Endothelial cell of umbilical vein (primary cell): ENCODE results near the gene HSP90B1.

Source experiments
- EZH2 ChIP-seq: IDR thresholded peaks from 2 replicates; pipeline ENCODE4 v1.6.1; 2012; ENCODE audit warnings: borderline replicate concordance, low read depth, mild to moderate bottlenecking, moderate library complexity, low read length, inconsistent platforms; ENCODE audit not compliant: severe bottlenecking
- MAX ChIP-seq: IDR thresholded peaks from 2 replicates; pipeline ENCODE4 v1.6.1; 2011; ENCODE audit not compliant: insufficient read depth, insufficient read length
- MYC ChIP-seq: IDR thresholded peaks from one replicate; pipeline ENCODE4 v1.6.1; 2011; ENCODE audit warnings: mild to moderate bottlenecking, low read depth, low read length
- POLR2A ChIP-seq: IDR thresholded peaks from 2 replicates; pipeline ENCODE4 v1.6.1; 2012; ENCODE audit warnings: low read depth, mild to moderate bottlenecking, control low read depth, low read length
- POLR2AphosphoS5 ChIP-seq: IDR thresholded peaks from 2 replicates; pipeline ENCODE4 v1.6.1; 2012; ENCODE audit warnings: low read depth, mild to moderate bottlenecking, control low read depth, low read length, moderate library complexity; ENCODE audit not compliant: insufficient read depth
- TF ChIP-seq, protein P1 (sequence below), 2 donors: IDR thresholded peaks; 1 replicate in 1 of 2; 2 replicates in 1 of 2; pipeline ENCODE4 v1.5.1; 2011; ENCODE audit warnings: low read length in 2 of 2, mild to moderate bottlenecking in 2 of 2, moderate library complexity in 2 of 2, control low read depth in 1 of 2, inconsistent platforms in 1 of 2, low read depth in 1 of 2; ENCODE audit not compliant: insufficient read depth in 1 of 2; ENCODE audit errors: extremely low read depth in 1 of 2

DNA sequence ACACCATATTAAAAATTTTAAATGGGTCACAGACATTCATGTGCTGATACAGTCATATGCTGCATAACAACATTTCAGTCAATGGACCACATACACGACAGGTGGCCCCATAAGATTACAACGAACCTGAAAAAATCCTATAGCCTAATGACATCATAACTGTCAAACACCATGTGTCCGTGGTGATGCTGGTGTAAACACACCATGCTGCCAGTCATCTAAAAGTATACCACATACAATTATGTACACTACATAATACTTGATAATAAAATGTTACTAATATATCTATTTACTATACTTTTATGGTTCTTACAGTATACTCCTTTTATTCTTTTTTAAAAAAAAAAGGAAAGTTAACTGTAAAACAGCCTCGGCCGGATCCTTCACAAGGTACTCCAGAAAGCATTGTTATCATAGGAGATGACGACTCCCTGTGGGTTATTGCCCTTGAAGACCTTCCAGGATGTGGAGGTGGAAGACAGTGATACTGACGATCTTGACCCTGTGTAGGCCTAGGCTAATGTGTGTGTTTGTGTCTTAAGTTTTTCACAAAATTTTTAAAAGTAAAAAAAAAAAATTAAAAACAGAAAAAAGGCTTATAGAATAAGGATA, 30.5 kb downstream of the HSP90B1 start:
- TF ChIP-seq MAX (no peak), POLR2A (no peak), EZH2 (no peak), POLR2AphosphoS5 (no peak), MYC (no peak)
- TF ChIP-seq, protein P1, sequence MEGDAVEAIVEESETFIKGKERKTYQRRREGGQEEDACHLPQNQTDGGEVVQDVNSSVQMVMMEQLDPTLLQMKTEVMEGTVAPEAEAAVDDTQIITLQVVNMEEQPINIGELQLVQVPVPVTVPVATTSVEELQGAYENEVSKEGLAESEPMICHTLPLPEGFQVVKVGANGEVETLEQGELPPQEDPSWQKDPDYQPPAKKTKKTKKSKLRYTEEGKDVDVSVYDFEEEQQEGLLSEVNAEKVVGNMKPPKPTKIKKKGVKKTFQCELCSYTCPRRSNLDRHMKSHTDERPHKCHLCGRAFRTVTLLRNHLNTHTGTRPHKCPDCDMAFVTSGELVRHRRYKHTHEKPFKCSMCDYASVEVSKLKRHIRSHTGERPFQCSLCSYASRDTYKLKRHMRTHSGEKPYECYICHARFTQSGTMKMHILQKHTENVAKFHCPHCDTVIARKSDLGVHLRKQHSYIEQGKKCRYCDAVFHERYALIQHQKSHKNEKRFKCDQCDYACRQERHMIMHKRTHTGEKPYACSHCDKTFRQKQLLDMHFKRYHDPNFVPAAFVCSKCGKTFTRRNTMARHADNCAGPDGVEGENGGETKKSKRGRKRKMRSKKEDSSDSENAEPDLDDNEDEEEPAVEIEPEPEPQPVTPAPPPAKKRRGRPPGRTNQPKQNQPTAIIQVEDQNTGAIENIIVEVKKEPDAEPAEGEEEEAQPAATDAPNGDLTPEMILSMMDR (IDR thresholded peaks at IDR 0.05; ENCODE audit: extremely low read depth in 1 of 2, insufficient read depth in 1 of 2, low read depth in 1 of 2, low read length in 2 of 2): no peak
